Renal pelvis (tissue), 4 donors: Measurements from ENCODE around the gene APP. TPM values are rescaled to one million over a fixed set of nuclear protein-coding genes. Genes with fewer than 3 reads are reported as not detected.
A peak's percentile ranks its signal among the peaks of the same experiment; 100 is the strongest.
"Not testable (repeated sequence)": the region's sequence is repeated elsewhere in the genome, so short reads cannot be mapped to it uniquely, and the experiment has no call there.

Experiments
- DNase-seq: peaks from one replicate; pipeline ENCODE4 v3.0.0-alpha.2; 2013
- polyA plus RNA-seq, 3 donors: library from polyadenylated mRNA; unstranded; fragments of 120-200 nt; gene quantifications; one replicate each; pipeline ENCODE4 v1.2.1, GENCODE V29; 2013; ENCODE audit not compliant: insufficient read length in 3 of 3

The APP gene
- polyA plus RNA-seq, 3 donors = 807 to 871 (median 813) TPM

DNA sequence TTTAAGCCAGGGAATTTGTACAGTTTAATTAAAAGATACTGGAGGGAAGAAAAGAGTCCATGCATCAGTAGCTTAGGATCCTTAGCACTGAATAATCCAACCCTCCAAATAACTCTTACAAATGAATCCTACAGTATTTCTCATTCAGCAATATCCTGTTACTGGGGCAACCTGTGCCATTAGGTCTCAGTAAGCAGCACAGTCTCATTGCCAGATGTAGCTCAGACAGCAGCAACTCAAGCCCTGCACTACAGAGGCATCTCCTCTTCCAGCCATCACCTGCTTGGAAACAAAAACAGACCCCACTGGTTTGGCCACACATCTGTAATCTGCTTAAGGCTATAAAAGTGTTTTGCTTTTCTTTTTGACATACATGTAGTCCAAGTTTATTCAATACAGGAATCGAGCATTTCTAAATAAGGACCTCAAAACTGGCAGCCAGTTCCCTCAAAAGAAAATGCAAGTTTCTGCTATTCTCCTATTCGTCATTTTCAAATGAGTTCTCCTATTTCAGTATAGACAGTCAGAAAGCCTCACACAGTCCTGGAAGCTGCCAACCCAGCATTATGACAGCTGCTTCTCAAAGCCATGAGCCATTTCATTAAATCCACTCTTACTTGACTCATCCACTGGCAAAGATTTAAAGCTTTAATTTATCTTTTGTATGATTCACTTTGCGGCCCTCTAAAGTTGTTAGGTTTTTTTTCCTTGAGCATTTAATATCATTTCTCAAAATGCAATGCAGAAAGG is 129.0 kb downstream of the APP start:
- no peak for DNase-seq

DNA sequence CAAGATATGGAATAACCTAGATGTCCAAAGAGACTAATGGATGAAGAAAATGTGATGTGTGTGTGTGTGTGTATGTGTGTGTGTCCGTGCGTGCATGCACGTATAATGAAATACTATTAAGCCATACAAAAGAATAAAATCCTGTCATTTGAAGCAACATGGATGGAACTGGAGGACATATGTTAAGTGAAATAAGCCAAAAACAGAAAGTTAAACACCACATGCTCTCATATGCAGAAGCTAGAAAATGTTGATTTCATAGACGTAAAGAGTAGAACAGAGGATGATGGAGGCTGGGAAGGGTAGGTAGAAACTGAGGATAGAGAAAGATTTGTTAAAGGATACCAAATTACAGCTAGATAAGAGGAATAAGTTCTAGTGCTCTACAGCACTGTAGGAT is 133.7 kb downstream of the APP start:
- DNase-seq = no peak

DNA sequence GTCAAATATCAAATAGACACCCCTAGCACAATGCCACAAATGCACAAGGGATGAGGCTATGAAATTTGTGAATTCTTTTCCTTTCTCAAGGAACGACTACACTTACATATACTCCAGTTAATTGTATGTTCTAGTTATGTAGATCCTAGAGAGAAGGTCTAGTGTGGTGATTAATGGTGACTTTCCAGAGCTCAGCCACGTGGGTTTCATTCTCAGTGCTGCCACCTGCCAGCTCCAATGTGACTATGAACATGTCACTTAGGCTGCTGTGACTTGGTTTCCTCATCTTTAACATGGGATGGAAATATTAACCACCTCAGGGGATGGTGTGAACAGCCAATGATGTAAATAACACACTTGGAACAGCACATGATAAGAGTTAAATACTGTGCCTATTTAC is 138.3 kb downstream of the APP start:
- no peak for DNase-seq

DNA sequence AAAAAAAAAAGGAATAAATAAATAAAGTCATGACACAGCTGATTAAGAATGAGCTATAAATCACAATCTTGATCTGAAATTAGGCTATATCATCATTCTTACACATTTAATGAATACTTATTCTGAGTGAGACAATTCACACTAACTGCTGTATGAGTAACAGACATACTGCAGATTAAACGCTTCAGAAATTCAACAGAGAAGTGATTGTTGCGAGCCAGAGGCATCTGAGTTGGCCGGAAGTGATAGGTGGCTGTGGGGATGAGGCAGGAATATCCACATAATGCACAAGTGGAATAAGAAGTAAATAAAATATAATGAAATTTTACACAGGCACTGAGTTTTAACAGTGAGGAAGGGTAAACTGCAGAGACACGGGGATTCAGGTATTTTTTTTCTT is 142.4 kb downstream of the APP start:
- no peak for DNase-seq

DNA sequence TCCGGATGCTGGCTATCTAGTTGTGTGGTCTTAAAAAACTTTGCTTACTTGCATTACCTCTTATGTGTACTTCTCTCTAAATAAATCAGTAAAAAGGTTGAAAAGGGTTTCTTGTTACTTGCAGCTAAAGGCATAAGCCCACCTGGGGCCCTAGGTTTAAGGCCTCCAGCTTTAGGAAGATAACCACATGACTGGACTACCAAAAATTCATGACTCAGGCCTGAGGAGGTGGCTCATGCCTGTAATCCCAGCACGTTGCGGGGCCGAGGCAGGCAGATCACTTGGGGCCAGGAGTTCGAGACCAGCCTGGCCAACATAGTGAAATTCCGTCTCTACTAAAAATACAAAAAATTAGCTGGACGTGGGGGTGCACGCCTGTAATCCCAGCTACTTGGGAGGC is 142.9 kb downstream of the APP start:
- no peak for DNase-seq

DNA sequence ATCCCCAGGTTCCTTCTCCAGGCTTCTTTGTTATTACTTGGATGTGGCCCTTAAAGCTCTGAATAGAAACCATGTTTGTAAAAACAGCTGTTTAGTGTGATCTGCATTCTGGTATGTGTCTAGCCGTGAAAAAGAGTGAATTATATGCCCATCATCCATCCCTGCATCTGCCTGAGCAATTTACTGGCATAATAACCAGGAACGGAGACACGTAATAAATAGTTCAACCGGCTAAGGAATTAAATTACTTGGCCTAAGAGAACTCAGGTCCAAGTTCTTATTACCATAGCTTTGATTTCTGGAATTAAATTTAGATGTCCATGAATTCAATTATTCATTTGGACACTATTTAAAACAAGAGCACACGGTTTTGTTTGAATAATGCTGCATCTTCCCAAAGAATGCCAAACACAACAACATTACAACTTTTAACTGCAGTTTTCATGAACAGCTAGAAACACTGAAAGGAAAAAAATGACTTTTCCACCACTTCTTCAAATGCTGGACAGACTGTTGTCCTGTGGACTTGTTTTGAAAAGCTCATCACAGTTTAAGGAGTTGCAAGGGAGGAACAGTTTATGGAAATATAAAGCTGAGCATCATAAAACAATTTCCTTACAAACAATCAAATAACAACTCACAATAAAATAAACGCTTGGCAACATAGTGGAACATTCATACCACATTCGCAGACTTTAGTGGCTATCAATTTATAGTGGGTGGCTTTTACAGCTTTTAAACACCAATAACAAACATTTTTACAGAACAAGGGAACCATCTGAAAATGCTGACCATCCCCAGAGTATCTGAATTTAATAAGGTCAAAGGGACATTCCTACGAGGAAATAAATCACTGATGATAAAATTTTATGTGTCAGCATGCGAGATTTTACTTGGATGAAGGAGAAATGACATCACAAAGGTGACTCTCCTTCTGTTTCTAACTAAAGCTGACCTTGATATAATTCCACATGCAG is 144.7 kb downstream of the APP start:
- peak; percentile 50 for DNase-seq

DNA sequence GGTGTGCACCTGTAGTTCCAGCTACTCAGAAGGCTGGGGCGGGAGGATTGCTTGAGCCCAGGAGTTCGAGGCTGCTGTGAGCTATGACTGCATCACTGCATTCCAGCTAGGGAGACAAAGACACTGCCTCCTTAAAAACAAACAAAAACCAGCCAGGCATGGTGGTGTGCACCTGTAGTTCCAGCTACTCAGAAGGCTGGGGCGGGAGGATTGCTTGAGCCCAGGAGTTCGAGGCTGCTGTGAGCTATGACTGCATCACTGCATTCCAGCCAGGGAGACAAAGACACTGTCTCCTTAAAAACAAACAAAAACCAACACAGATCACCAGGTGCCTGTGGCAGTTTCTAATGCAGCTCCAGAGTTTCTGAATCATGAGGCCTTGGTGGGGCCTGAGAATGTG is 147.2 kb downstream of the APP start:
- DNase-seq = not testable (repeated sequence)

DNA sequence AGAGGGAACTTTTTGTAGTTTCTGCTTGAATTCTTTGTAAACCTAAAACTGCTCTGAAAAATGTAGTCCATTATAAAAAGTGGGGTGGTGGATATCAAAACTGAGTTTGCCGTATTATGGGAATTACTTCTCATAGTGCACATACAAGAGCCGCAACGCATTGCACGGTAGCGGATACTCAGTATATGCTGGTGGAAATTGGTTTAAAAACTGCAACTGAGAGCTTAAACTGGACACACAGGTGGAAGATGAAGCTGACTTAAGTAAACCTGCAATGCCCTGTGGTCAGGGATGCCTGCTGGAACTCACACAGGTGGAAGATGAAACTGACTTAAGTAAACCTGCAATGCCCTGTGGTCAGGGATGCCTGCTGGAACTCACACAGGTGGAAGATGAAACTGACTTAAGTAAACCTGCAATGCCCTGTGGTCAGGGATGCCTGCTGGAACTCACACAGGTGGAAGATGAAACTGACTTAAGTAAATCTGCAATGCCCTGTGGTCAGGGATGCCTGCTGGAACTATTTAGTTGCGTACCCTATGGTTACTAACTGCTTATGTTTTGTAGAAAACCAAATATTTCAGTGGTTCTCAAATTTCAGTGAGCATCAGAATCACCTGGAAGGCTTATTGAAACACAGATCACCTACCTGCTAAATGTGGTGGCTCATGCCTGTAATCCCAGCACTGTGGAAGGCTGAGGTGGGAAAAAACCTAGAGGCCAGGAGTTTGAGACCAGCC is 147.8 kb downstream of the APP start:
- not testable (repeated sequence) for DNase-seq

DNA sequence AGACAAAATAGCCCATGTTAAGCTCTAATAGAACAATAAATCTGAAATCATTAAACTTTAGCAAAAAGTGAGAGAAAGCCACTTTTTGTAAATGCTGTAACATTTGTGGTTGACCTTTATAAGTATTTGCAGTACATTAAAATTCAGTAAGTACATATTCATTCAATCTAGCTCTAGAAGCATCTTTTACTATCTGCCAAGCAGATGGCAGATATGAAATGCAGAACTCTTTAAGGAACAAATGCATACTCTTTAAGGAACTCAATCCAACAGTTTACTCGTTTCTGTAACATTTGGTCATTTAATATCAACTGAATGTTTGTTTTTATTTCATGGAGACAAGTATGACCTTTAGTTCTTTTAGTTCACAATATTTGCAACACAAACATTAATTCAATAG is 150.1 kb downstream of the APP start:
- no peak for DNase-seq

DNA sequence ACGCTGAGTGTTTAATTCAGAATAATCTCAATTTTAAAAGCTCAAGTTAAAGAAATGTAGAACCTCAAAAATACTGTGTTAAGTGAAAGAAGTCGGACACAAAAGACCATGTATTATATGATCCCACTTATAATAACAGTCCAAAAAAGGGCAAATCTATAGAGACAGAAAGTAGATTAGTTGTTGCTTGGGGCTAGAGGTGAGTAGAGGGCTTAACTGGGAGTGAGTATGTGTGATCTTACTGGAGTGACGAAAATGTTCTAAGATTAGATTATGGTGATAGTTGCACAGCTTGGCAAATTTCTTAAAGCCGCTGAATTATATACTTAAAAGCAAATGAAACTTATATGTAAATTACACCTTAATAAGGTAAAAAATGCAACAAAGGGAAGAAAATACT is 150.5 kb downstream of the APP start:
- no peak for DNase-seq

DNA sequence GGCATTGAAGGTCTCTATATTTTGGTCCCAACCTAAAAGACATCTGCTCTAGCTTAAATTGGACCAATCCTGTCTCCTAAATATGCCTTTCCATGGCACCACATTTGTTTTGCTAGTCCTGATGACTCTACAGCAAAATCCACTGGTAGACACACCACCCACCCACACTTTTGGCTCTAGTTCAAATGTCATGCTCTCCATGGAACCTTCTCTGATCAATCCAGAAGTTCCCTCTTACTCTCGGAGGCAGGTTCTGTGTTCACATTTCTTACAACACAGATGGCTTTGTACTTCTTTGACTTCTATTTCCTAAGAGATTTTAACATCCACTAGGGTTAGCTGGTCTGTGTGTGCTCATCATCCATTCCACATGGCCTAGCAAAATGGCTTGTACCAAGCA is 151.3 kb downstream of the APP start:
- DNase-seq = no peak

DNA sequence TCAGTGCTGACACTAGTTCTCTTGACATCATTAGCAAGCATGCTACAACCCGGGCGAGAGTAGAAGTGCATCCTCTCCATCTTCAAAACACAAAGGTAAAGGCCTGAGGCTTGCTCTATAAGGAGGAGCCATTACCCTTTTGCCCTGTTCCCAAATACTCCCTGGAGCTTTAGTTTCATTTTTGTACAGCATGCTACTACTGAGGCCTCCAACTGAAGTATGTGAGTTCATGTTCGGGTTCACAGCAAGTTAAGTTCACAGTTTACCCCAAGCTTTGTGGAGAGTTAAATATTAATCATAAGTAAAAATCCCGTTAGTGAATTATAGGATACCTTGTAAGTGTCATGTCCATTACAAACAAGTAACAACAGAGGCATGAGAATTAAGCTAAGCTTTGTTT is 156.6 kb downstream of the APP start:
- DNase-seq = no peak

DNA sequence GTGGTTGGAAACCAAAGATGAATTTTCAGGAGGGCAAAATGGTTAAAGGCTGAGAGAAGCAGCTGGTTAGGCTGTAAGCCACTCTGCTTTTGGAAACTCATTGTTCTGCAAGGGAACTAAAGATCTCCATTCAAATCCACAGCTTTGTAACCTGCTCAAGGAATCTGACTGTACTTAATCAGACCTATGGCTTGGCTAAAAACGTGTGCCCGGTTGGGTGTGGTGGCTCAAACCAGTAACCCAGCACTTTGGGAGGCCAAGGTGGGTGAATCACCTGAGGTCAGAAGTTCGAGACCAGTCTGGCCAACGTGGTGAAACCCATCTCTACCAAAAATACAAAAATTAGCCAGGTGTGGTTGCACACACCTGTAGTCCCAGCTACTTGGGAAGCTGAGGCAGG is 158.1 kb downstream of the APP start:
- not testable (repeated sequence) for DNase-seq

DNA sequence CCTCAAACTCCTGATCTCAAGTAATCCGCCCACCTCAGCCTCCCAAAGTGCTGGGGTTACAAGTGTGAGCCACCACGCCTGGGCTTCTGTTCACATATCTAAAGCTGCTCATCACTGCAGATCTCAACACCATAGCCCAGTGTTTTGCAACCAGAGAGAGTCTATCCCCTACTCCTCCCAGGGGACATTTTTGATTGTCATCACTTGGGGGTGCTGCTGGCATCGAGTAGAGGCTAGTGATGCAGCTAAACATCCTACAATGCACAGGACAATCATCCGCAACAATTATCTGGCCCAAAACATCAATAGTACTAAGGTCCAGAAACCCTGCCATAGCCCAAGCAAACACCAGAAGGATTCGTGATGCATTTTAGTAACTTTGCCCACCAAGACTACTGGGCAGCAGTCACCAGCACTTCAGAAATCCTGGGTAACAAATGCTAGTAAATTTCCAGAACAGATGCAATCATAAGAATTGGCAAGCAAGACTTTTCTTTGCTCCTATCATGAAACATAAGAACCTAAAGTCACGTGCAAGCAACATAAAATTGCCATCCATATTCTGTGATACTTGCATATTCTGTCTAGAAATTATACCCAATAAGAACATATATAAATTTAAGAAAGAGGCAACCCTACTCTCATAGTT is 159.2 kb downstream of the APP start:
- DNase-seq = no peak

DNA sequence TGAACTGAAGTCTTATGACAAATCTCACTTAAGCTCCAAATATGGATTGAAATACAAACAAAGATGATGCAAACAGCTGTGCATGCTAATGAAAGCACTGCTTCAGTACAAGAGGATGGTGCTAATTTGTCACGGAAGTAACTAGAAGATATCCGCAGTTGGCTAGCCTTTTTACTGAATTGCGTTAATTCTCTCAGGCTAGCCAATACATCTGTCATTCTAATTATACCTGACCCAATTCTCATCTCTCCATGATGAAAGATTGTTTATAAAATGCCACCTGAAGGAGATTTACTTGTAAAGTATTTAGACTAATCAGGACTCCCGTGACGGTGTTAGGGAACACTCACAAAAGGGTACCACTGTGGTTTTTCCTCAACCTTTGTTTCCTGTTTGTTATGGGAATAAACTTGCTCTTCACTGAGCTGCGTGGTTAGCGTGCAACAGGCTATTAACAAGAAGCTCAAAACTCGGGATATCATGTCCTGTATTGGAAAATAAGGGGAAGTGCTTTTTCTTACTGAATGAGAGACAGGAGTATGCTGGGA is 162.5 kb downstream of the APP start:
- no peak for DNase-seq

DNA sequence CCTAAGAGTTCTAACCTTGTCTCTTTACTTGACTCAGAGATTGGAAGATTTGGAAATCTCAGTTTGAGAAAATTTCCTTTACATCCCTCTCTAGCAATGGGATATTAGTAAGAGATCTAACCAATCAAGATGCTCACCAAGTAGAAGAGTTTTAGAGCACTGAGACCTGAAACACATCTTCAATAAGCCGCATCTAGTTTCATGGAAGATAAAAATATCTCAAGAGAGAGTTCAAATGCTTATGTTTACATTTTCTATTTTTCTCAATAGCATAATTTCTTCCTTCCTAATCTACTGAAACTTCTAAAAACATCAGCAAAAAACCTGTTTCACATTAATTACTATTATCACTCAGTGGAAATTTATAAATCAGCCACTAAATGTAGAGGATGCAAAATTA is 165.1 kb downstream of the APP start:
- no peak for DNase-seq

DNA sequence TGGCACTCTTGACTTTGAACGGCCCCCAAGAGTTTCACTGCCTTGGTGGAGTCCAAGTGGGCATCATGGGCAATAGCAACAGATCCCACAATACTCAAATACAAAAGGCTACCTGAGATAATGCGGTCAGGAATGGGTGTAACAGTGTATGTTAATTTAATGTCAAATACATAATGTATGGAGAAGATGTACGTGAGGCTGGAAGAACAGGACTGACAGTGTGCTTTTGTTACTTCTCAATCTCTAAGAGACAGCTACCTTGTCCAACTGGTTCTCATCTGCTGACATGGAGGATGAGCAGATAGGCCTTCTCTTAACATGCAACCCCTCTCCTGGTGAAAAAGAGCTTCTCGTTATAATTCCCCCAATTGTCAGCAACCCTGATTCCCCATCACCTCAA is 167.2 kb downstream of the APP start:
- no peak for DNase-seq

DNA sequence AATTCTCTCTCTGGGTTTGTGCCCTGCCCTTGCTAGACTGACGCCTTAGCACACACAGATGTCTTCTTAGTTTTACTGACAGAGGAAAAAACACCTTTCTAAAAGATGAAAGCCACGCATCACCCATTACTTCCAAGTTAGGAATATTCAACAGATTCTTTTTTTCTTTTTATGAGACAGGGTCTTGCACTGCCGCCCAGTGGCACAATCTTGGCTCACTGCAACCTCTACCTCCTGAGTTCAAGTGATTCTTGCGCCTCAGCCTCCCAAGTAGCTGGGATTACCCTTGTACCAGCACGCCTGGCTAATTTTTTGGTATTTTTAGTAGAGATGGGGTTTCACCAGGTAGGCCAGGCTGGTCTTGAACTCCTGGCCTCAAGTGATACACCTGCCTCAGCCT is 169.2 kb downstream of the APP start:
- DNase-seq = no peak

DNA sequence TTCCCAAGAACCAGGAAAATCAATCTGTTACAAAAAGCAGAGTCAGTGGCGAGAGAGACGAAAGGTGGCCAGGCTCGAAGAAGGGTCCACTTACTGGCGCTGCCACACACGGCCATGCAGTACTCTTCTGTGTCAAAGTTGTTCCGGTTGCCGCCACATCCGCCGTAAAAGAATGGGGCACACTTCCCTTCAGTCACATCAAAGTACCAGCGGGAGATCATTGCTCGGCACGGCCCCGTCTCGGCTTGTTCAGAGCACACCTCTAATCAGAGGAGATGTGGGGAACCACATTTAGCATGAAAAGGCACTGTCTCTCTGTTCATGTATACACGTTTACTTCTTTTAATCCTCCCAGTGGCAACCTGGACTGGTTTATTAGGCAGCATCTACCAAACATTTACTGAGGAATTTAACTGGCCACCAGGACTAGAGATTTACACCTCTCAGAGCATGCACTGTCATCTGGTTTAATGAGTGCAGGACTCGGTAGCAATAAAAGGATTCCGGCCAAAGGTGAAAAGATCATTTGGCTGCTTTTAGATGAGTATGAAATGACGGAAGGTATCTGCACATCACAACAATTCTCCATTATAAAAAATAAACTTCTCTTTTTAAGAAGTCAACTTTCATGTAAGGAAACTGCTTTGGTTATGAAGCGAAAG is 170.5 kb downstream of the APP start:
- no peak for DNase-seq

DNA sequence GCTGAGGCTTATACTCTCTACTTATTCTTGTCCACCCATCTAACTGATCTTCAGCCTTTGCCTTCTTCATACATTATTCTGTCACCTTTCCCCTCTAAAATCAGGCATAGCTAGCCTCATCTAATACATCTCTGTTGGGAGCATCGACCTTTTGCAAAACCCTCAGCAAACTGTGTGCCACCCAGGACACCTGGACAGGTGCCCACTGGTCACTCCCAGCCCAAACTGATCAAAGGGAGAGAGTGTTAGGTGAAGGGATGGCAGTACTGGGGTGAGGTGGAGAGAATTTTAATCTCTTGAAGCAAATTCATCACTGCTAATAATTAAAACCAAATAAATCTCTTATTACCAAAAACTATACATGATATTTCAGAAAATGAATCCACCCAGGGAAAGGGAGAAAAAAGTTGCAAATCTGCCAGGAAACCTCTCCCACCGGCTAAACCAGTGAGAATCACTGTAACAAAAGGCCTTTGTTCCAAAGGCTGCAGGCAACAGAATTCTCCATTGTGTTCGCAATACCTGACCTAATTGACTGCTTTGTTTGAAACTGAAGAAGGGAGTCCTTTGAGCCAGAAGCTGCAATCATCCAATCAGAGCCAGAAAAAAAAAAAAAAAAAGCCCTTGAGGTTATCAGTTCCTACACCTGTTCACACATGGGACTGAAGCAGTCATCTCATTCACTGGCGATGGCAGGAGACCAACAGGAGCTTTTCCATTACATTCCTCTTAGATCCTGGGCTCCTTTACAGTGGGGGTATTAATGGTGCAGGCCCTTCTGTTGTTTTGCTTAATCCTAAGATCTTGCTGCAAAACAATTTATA is 172.6 kb downstream of the APP start:
- DNase-seq = no peak
